ENCODE data around the gene ANKLE1. TPM values are rescaled to one million over a fixed set of nuclear protein-coding genes. Genes with fewer than 3 reads are reported as not detected.

Gene ANKLE1
- total and polyA plus RNA-seq, 8 donors, result 0.45 to 2.4 (median 1.6) TPM

DNA sequence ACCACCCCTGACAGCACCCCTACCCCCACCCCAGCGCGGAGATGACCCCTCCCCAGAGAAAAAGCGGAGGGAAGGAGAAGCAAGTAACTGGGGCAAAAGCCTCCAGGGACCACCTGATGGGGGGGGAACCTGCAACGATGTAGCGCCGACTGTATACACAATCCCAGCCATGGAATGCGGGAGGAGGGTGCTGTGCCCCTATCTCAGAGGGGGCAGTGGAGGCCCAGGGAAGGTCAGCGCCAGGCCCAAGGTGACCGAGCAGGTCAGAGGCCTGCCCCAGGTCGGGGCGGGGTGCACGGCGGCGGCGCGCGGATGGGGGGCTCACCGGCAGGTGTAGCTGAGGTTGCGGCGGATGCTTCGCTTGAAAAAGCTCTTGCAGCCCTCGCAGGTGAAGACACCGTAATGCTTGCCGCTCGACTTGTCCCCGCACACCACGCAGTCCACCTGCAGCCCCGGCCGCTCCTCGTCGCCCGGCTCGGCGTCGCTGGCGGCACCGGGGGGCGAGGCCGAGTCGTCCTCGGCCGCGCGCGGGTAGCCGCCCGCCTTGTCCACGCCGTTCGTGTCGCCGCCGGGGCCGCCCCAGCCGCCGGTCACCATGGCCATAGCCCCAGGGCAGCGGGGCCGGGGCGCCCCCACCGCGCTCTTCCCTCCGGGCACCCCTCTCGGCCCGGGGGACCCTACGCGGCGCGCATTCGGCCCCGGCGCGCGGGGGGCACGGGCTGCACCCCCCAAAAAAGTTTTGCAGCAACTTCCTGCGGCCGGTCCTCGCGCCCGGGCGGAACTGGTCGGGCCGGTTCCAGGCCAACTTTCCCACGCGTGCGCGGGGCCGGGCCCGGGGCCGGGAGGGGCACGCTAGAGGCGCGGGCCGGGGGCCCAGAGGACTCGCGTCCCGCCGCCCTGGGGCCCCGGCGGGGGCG is 36.8 kb upstream of the ANKLE1 start:
- ATAC-seq (no peak), DNase-seq (peak in 3 of 4 donors; percentile 27 to 89 (median 50))
- H3K9me3 ChIP-seq, result no peaks in the 10 kb centered on the region
- peaks cover 0 to 4% of the 10 kb centered on the region in 2 donors for H3K36me3 ChIP-seq
- peak overlapping the region; percentile 70 to 72 for H3K27ac ChIP-seq
- peaks cover 0 to 17% of the 10 kb centered on the region in 2 donors for H3K27me3 ChIP-seq
- intact Hi-C loops (cut with DNase I), result no loop called here
- TF ChIP-seq, protein P1, sequence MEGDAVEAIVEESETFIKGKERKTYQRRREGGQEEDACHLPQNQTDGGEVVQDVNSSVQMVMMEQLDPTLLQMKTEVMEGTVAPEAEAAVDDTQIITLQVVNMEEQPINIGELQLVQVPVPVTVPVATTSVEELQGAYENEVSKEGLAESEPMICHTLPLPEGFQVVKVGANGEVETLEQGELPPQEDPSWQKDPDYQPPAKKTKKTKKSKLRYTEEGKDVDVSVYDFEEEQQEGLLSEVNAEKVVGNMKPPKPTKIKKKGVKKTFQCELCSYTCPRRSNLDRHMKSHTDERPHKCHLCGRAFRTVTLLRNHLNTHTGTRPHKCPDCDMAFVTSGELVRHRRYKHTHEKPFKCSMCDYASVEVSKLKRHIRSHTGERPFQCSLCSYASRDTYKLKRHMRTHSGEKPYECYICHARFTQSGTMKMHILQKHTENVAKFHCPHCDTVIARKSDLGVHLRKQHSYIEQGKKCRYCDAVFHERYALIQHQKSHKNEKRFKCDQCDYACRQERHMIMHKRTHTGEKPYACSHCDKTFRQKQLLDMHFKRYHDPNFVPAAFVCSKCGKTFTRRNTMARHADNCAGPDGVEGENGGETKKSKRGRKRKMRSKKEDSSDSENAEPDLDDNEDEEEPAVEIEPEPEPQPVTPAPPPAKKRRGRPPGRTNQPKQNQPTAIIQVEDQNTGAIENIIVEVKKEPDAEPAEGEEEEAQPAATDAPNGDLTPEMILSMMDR (IDR thresholded peaks at IDR 0.05), result no peak
- peaks cover 22 to 38% of the 10 kb centered on the region in 2 donors for H3K4me1 ChIP-seq
- peak overlapping the region; percentile 65 to 72 for H3K4me3 ChIP-seq

DNA sequence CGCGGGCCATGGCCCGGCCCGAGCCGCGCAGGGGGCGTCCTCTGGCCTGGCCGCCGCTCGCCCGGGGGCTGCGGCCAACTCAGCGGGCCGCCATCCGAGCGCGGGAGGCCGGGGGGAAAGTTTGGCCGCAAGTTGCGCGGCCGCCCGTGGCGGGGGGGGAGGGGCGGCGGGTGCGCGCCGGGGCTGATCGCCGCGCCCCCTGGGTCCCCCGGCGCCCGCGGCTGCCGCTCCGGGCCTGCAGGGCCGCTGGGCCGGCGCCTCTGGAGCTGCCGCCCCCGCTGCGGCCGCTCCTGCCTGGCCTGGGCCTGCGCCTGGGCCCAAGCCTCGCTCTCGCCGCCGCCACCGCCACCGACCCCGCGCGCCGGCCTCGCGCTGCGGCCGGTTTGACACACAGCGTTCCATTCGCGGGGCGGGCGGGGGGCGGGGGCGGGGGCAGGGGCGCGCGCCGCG is 36.1 kb upstream of the ANKLE1 start, which contains the start of gene NR2F6:
NR2F6 (minus strand) TSS at position 385 of the 450 bp plus-strand sequence. CDS start 699 bp downstream, outside the sequence.
- TF ChIP-seq, protein P1 (IDR thresholded peaks at IDR 0.05), result no peak
- H3K4me3 ChIP-seq, result peak within 1 kb of the TSS; percentile 65 to 72
- H3K36me3 ChIP-seq, result no peaks in the 10 kb centered on the region
- H3K27ac ChIP-seq, result peak within 1 kb of the TSS; percentile 74 to 76
- peak in 1 of 4 donors; percentile 78 for DNase-seq
- ATAC-seq, result no peak
- no peaks in the 10 kb centered on the region for H3K9me3 ChIP-seq
- H3K4me1 ChIP-seq, result peaks cover 22 to 38% of the 10 kb centered on the region in 2 donors
- peaks cover 0 to 17% of the 10 kb centered on the region in 2 donors for H3K27me3 ChIP-seq
- intact Hi-C loops (cut with DNase I), result no loop called here

DNA sequence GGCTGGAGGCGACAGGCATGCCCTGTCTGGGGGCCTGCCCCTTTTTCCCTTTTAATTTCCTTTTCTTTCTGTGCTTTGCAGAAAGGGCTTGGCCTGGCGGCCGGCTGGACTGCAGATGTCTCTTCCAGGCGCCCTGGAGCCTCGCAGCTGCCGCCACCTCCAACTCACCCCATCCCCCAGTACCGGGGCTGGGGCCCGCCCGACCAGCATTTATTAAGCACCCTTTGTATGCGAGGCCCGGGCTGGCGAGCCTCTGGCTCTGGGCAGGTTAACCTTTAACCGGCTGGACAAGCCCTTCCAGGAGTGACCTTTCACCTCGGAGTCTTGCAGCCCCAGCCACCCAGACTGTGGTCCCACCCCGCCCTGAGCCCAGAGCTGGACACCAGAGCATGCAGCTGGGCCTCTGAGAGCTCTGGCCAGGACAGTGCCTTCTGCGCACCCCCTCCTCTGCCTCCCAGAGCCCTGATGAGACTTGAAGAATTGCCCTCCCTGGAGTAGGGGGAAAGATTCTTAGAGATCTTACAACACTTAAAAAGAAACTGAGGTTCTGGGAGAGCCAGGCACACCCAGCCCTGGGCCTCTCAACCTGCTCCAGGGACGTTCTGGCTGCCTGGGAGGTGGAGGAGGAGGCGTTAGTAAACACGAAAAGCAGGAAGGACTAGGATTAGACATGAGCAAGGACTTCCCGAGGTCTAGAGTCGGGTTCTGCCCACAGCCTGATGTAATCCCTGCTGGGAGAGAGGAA is 34.8 kb upstream of the ANKLE1 start:
- Histone ChIP-seq H3K27me3 (peaks cover 0 to 17% of the 10 kb centered on the region in 2 donors), H3K27ac (peak overlapping the region; percentile 74 to 76), H3K9me3 (no peaks in the 10 kb centered on the region), H3K4me3 (peak overlapping the region; percentile 17 to 72), H3K4me1 (peaks cover 22 to 38% of the 10 kb centered on the region in 2 donors), H3K36me3 (peaks cover 0 to 5% of the 10 kb centered on the region in 2 donors)
- TF ChIP-seq, protein P1 (IDR thresholded peaks at IDR 0.05), result no peak
- ATAC-seq, result peak; percentile 34
- DNase-seq, result peak in 3 of 4 donors; percentile 54 to 84 (median 56)
- intact Hi-C loops (cut with DNase I), result no loop called here

DNA sequence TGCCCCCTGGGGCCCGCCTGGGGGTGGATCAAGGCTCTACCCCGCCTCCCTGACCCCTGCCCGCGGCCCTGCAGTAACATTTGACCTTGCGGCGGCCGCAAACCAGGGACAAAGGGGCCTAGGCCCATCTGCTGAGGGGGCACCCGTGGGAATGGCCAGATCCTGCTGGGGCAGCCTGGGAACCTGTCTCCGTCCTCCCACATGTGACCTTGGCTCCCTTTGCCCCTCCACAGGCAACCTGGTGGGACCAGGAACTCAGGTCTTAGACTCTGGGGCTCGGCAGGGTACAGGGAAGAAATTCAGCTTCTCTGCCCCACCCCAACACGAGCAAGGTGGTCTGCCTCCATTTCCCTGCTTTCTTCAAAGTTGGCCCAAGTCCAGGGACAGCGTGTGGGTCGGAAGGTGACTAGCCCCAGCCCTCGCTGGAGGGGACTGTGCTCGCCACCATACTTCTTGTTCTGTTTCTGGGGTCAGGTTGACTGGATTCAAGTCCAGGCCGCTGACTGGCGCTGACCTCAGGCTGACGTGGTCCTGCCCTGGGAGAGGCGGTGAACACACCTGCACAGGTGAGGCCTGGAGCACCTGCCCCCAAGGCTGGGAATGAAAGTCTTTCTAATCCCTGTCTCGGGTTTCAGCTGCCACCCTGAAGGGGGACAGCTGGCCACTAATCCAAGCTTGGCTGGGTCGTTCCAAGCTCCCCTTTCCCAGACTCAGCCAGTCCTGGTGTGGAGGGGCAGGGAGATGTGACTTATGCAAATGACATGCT is 33.5 kb upstream of the ANKLE1 start:
- intact Hi-C loops (cut with DNase I), result no loop called here
- ATAC-seq, result no peak
- TF ChIP-seq, protein P1 (IDR thresholded peaks at IDR 0.05), result no peak
- H3K27me3 ChIP-seq, result peaks cover 0 to 17% of the 10 kb centered on the region in 2 donors
- no peak for DNase-seq
- peak overlapping the region in 1 of 2 donors; percentile 74 for H3K27ac ChIP-seq
- no peaks in the 10 kb centered on the region for H3K9me3 ChIP-seq
- H3K36me3 ChIP-seq, result peaks cover 0 to 5% of the 10 kb centered on the region in 2 donors
- H3K4me3 ChIP-seq, result no peak overlapping the region
- H3K4me1 ChIP-seq, result peaks cover 20 to 26% of the 10 kb centered on the region in 2 donors

All from left lung (tissue), 10 donors.